Measurements from ENCODE around the gene CROCC. TPM values are rescaled to one million over a fixed set of nuclear protein-coding genes. Genes with fewer than 3 reads are reported as not detected.

Gene CROCC
- total RNA-seq, 2 experiments from 2014 or later, result 36.3 to 54.1 TPM

DNA sequence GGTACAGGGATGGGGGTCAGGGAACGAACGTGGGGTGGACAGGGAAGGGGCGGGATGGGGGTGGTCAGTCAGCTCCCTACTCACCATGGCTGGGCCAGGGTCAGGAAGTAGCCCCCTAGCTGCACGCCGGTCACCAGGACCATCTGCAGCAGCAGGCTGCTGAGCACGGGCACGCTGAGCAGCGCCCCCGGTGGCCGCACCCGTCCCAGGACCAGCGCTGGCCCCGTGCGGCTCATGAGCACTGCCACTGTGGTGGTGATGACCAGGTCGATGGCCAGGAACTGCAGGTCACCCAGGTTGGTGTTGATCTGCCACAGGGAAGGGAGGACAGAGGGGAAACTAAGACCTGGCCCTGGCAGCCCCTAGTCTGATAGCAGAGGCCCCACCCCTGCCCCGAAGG is 65.2 kb downstream of the CROCC start:
- Histone ChIP-seq H3K79me2 (ENCODE audit: insufficient read depth, low read depth, low read length) (no peaks in the 10 kb centered on the region), H3K4me3 (ENCODE audit: low read depth, low read length, poor library complexity, severe bottlenecking) (no peak overlapping the region), H3K4me1 (ENCODE audit: insufficient read depth, low read length, poor library complexity, severe bottlenecking) (no peaks in the 10 kb centered on the region), H3K4me2 (ENCODE audit: low read length) (no peak overlapping the region), H3K9me2 (ENCODE audit: insufficient read depth, low read length) (no peaks in the 10 kb centered on the region), H2AFZ (ENCODE audit: low read length) (no peak overlapping the region), H4K20me1 (ENCODE audit: insufficient read depth, low read length) (no peaks in the 10 kb centered on the region), H3K27ac (ENCODE audit: low read depth, low read length, poor library complexity, severe bottlenecking) (no peak overlapping the region), H3K9me3 (ENCODE audit: low read length) (no peaks in the 10 kb centered on the region), H3K36me3 (ENCODE audit: insufficient read depth, low read length) (0 out of 2 replicates have a peak, but pooled peaks cover 5% of the 10 kb centered on the region)
- DNase-seq (ENCODE audit: low spot score), result no peak
- no TSS peak for BruUV-seq (replicated peaks)
- intact Hi-C loops (cut with micrococcal nuclease; ENCODE audit: unreplicated experiment), result no loop called here
- CTCF ChIA-PET (ENCODE audit: unreplicated experiment), result no interaction called here
- TF ChIP-seq EZH2phosphoT487 (IDR thresholded peaks at IDR 0.05; ENCODE audit: borderline replicate concordance, low read depth, low read length), result no peak
- TF ChIP-seq, protein P1, sequence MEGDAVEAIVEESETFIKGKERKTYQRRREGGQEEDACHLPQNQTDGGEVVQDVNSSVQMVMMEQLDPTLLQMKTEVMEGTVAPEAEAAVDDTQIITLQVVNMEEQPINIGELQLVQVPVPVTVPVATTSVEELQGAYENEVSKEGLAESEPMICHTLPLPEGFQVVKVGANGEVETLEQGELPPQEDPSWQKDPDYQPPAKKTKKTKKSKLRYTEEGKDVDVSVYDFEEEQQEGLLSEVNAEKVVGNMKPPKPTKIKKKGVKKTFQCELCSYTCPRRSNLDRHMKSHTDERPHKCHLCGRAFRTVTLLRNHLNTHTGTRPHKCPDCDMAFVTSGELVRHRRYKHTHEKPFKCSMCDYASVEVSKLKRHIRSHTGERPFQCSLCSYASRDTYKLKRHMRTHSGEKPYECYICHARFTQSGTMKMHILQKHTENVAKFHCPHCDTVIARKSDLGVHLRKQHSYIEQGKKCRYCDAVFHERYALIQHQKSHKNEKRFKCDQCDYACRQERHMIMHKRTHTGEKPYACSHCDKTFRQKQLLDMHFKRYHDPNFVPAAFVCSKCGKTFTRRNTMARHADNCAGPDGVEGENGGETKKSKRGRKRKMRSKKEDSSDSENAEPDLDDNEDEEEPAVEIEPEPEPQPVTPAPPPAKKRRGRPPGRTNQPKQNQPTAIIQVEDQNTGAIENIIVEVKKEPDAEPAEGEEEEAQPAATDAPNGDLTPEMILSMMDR (conservative IDR thresholded peaks at IDR 0.05; ENCODE audit: low read length), result peak; percentile 72
- POLR2A ChIA-PET, result no interaction called here

DNA sequence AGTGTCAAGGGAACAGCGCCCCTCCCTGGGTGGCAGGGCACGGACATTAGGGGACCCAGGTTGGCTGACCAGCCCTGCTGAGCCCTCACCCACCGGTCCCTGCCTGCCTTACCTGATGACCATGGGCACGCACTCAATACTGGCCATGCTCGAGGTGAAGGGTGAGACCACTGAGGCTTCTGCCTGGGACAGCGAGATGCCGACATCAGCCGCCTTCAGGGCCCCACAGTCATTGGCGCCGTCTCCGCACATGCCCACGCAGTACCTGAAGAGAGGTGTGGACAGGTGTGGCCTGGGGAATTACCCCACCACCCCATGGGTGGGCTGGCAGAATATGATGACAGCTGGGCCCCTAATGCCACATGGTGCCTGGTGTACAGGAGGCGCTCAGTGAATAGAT is 66.5 kb downstream of the CROCC start:
- no peaks in the 10 kb centered on the region for H3K9me3 ChIP-seq (ENCODE audit: low read length)
- intact Hi-C loops (cut with micrococcal nuclease; ENCODE audit: unreplicated experiment), result no loop called here
- BruUV-seq (replicated peaks), result no TSS peak
- H2AFZ ChIP-seq (ENCODE audit: low read length), result no peak overlapping the region
- H3K79me2 ChIP-seq (ENCODE audit: insufficient read depth, low read depth, low read length), result no peaks in the 10 kb centered on the region
- 0 out of 2 replicates have a peak, but pooled peaks cover 5% of the 10 kb centered on the region for H3K36me3 ChIP-seq (ENCODE audit: insufficient read depth, low read length)
- POLR2A ChIA-PET, result no interaction called here
- no peaks in the 10 kb centered on the region for H4K20me1 ChIP-seq (ENCODE audit: insufficient read depth, low read length)
- CTCF ChIA-PET (ENCODE audit: unreplicated experiment), result no interaction called here
- no peak for TF ChIP-seq EZH2phosphoT487 (IDR thresholded peaks at IDR 0.05; ENCODE audit: borderline replicate concordance, low read depth, low read length)
- TF ChIP-seq, protein P1 (conservative IDR thresholded peaks at IDR 0.05; ENCODE audit: low read length), result no peak
- no peaks in the 10 kb centered on the region for H3K4me1 ChIP-seq (ENCODE audit: insufficient read depth, low read length, poor library complexity, severe bottlenecking)
- no peaks in the 10 kb centered on the region for H3K9me2 ChIP-seq (ENCODE audit: insufficient read depth, low read length)
- no peak overlapping the region for H3K4me2 ChIP-seq (ENCODE audit: low read length)
- H3K4me3 ChIP-seq (ENCODE audit: low read depth, low read length, poor library complexity, severe bottlenecking), result no peak overlapping the region
- DNase-seq (ENCODE audit: low spot score), result no peak
- no peak overlapping the region for H3K27ac ChIP-seq (ENCODE audit: low read depth, low read length, poor library complexity, severe bottlenecking)

DNA sequence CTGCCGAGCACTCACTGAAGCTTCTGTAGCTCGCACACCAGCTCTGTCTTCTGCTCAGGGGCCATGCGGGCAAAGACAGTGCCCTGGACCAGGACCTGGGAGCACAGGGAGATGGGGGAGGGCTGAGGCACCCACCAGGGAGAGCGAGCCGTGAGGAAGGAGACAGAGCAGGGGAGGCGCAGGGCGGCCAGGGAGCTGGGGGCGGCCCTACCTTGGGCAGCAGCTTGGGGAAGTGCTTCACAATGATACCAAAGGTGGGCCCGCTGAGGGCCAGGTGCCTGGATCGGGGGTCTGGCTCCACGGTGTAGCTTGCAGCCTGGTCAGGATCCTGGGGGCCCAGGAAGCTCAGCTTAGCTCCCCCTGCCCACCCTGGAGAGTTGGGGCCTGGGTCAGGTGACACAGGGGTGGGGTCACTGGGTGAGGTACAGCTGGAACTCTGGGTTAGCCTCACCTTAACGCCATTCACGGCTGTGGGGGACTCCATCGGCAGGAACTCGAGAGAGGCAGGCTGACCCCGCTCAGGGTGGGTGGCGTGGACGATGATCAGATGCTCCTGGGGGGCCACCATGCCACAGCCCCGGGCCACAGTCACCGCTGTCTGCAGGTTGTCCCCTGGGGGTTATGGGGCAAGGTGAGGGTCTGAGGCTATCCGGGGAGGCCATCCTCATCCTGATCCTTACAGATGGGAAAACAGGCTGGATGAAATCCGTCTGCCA is 68.1 kb downstream of the CROCC start:
- no peak overlapping the region for H3K4me2 ChIP-seq (ENCODE audit: low read length)
- no peaks in the 10 kb centered on the region for H3K4me1 ChIP-seq (ENCODE audit: insufficient read depth, low read length, poor library complexity, severe bottlenecking)
- no peak overlapping the region for H3K4me3 ChIP-seq (ENCODE audit: low read depth, low read length, poor library complexity, severe bottlenecking)
- no peaks in the 10 kb centered on the region for H3K79me2 ChIP-seq (ENCODE audit: insufficient read depth, low read depth, low read length)
- H3K27ac ChIP-seq (ENCODE audit: low read depth, low read length, poor library complexity, severe bottlenecking), result no peak overlapping the region
- H3K36me3 ChIP-seq (ENCODE audit: insufficient read depth, low read length), result 0 out of 2 replicates have a peak, but pooled peaks cover 5% of the 10 kb centered on the region
- ChIA-PET POLR2A (no interaction called here), CTCF (ENCODE audit: unreplicated experiment) (no interaction called here)
- no peaks in the 10 kb centered on the region for H3K9me3 ChIP-seq (ENCODE audit: low read length)
- no TSS peak for BruUV-seq (replicated peaks)
- no peaks in the 10 kb centered on the region for H3K9me2 ChIP-seq (ENCODE audit: insufficient read depth, low read length)
- H2AFZ ChIP-seq (ENCODE audit: low read length), result no peak overlapping the region
- TF ChIP-seq, protein P1 (conservative IDR thresholded peaks at IDR 0.05; ENCODE audit: low read length), result no peak
- no peak for TF ChIP-seq EZH2phosphoT487 (IDR thresholded peaks at IDR 0.05; ENCODE audit: borderline replicate concordance, low read depth, low read length)
- H4K20me1 ChIP-seq (ENCODE audit: insufficient read depth, low read length), result no peaks in the 10 kb centered on the region
- intact Hi-C loops (cut with micrococcal nuclease; ENCODE audit: unreplicated experiment), result no loop called here
- no peak for DNase-seq (ENCODE audit: low spot score)
